Body of pancreas (tissue), 4 donors: ENCODE results near the gene FAM13A.

Experiments used
- POLR2A ChIP-seq, 3 donors: fragments of 450-650 bp; IDR thresholded peaks; one replicate each; pipeline ENCODE4 v1.6.1; 2016; ENCODE audit warnings: antibody characterized with exemption in 3 of 3, mild to moderate bottlenecking in 2 of 3
- TF ChIP-seq, protein P1 (sequence below), 7 experiments: fragments of 450-650 bp in 4 of 7; fragments of 200-600 bp in 3 of 7; sonication (generic) in 3 of 7; IDR thresholded peaks; one replicate each; pipeline ENCODE4 v1.5.1; 2016 to 2019; ENCODE audit warnings: antibody characterized with exemption in 7 of 7

- TF ChIP-seq, protein P1, sequence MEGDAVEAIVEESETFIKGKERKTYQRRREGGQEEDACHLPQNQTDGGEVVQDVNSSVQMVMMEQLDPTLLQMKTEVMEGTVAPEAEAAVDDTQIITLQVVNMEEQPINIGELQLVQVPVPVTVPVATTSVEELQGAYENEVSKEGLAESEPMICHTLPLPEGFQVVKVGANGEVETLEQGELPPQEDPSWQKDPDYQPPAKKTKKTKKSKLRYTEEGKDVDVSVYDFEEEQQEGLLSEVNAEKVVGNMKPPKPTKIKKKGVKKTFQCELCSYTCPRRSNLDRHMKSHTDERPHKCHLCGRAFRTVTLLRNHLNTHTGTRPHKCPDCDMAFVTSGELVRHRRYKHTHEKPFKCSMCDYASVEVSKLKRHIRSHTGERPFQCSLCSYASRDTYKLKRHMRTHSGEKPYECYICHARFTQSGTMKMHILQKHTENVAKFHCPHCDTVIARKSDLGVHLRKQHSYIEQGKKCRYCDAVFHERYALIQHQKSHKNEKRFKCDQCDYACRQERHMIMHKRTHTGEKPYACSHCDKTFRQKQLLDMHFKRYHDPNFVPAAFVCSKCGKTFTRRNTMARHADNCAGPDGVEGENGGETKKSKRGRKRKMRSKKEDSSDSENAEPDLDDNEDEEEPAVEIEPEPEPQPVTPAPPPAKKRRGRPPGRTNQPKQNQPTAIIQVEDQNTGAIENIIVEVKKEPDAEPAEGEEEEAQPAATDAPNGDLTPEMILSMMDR (IDR thresholded peaks at IDR 0.05) = no peak
- TF ChIP-seq POLR2A (IDR thresholded peaks at IDR 0.05) = no peak
Measured at GRCh38 chr4:88927420-88927819, 129.6 kb downstream of the FAM13A start.
